Measurements from ENCODE around the gene YY1.

Gene YY1

GRCh38 chr14:100306101-100306997 lies 67.4 kb downstream of the YY1 start, which contains the start of gene SLC25A29 (continued):
- TF ChIP-seq INSM2 (tag by site-specific recombination; IDR thresholded peaks at IDR 0.05), result 0 out of 2 replicates have a peak, but pooled peaks have one; percentile 17
- TF ChIP-seq SETDB1 (IDR thresholded peaks at IDR 0.05; ENCODE audit: insufficient read length, low read length), result no peak
- no peak for TF ChIP-seq ELK4 (IDR thresholded peaks at IDR 0.05; ENCODE audit: borderline replicate concordance, low read depth, low read length)
- TF ChIP-seq ZNF19 (tag by site-specific recombination; IDR thresholded peaks at IDR 0.05; ENCODE audit: low read depth), result no peak
- TF ChIP-seq ZNF658 (tag by site-specific recombination; IDR thresholded peaks at IDR 0.05), result no peak
- peak; percentile 68 for TF ChIP-seq GLIS2 (tag by site-specific recombination; IDR thresholded peaks at IDR 0.05)
- no peak for TF ChIP-seq ZNF529 (tag by site-specific recombination; IDR thresholded peaks at IDR 0.05; ENCODE audit: insufficient replicate concordance)
- no peak for TF ChIP-seq ZNF221 (tag by site-specific recombination; IDR thresholded peaks at IDR 0.05; ENCODE audit: borderline replicate concordance)
- TF ChIP-seq ZNF621 (tag by site-specific recombination; IDR thresholded peaks at IDR 0.05), result no peak
- TF ChIP-seq BCL11A (tag by site-specific recombination; IDR thresholded peaks at IDR 0.05; ENCODE audit: low read depth), result no peak
- peak; percentile 18; the same call in 1 of the 2 replicates for TF ChIP-seq ZFHX2 (tag by site-specific recombination; conservative IDR thresholded peaks at IDR 0.05)
- TF ChIP-seq ZNF302 (tag by site-specific recombination; IDR thresholded peaks at IDR 0.05; ENCODE audit: low read depth), result no peak
- TF ChIP-seq, protein P1, sequence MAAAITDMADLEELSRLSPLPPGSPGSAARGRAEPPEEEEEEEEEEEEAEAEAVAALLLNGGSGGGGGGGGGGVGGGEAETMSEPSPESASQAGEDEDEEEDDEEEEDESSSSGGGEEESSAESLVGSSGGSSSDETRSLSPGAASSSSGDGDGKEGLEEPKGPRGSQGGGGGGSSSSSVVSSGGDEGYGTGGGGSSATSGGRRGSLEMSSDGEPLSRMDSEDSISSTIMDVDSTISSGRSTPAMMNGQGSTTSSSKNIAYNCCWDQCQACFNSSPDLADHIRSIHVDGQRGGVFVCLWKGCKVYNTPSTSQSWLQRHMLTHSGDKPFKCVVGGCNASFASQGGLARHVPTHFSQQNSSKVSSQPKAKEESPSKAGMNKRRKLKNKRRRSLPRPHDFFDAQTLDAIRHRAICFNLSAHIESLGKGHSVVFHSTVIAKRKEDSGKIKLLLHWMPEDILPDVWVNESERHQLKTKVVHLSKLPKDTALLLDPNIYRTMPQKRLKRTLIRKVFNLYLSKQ (tag by site-specific recombination; IDR thresholded peaks at IDR 0.05; ENCODE audit: borderline replicate concordance), result no peak

GRCh38 chr14:100306998-100307765 lies 68.2 kb downstream of the YY1 start:
- Histone ChIP-seq H3K4me1 (ENCODE audit: control insufficient read depth, insufficient read depth, low read length) (peaks cover 2% of the 10 kb centered on the region; the same call in 1 of the 2 replicates), H3K27ac (ENCODE audit: extremely low read depth, low read depth, low read length) (peak overlapping the region; percentile 60; the same call in 1 of the 2 replicates), H3K9me3 (ENCODE audit: control insufficient read depth, insufficient read depth, low read depth, low read length) (no peaks in the 10 kb centered on the region), H3K4me3 (ENCODE audit: low read depth, low read length) (peak overlapping the region; percentile 71), H3K36me3 (ENCODE audit: control insufficient read depth in 2 of 2, insufficient read depth in 1 of 2, low read length in 2 of 2) (no peaks in the 10 kb centered on the region)
- CTCF ChIA-PET, result no interaction called here
- POLR2A ChIA-PET, result no interaction called here
- no peak for TF ChIP-seq PRDM1 (tag by site-specific recombination; IDR thresholded peaks at IDR 0.05)
- no peak for TF ChIP-seq ZNF10 (tag by site-specific recombination; IDR thresholded peaks at IDR 0.05)
- TF ChIP-seq IKZF3 (tag by site-specific recombination; IDR thresholded peaks at IDR 0.05), result 0 out of 2 replicates have a peak, but pooled peaks have one; percentile 10
- no peak for TF ChIP-seq ZSCAN4 (tag by site-specific recombination; IDR thresholded peaks at IDR 0.05)
- no peak for TF ChIP-seq ZNF837 (tag by site-specific recombination; IDR thresholded peaks at IDR 0.05)
- TF ChIP-seq, protein P2, sequence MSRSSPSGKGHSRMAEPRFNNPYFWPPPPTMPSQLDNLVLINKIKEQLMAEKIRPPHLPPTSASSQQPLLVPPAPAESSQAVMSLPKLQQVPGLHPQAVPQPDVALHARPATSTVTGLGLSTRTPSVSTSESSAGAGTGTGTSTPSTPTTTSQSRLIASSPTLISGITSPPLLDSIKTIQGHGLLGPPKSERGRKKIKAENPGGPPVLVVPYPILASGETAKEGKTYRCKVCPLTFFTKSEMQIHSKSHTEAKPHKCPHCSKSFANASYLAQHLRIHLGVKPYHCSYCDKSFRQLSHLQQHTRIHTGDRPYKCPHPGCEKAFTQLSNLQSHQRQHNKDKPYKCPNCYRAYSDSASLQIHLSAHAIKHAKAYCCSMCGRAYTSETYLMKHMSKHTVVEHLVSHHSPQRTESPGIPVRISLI (tag by site-specific recombination; IDR thresholded peaks at IDR 0.05), result no peak
- TF ChIP-seq ZNF670 (tag by site-specific recombination; IDR thresholded peaks at IDR 0.05; ENCODE audit: low read depth), result no peak
- TF ChIP-seq ZNF558 (tag by site-specific recombination; IDR thresholded peaks at IDR 0.05), result no peak
- no peak for TF ChIP-seq RBAK (tag by site-specific recombination; IDR thresholded peaks at IDR 0.05)
- no peak for TF ChIP-seq ZNF501 (tag by site-specific recombination; IDR thresholded peaks at IDR 0.05)
- TF ChIP-seq, protein P3, sequence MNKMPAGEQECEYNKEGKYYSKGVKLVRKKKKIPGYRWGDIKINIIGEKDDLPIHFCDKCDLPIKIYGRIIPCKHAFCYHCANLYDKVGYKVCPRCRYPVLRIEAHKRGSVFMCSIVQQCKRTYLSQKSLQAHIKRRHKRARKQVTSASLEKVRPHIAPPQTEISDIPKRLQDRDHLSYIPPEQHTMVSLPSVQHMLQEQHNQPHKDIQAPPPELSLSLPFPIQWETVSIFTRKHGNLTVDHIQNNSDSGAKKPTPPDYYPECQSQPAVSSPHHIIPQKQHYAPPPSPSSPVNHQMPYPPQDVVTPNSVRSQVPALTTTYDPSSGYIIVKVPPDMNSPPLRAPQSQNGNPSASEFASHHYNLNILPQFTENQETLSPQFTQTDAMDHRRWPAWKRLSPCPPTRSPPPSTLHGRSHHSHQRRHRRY (tag by site-specific recombination; IDR thresholded peaks at IDR 0.05), result no peak
- peak; percentile 78; the same call in 1 of the 2 replicates for TF ChIP-seq ZNF16 (tag by site-specific recombination; IDR thresholded peaks at IDR 0.05; ENCODE audit: low read depth)
- TF ChIP-seq ZNF473 (tag by site-specific recombination; IDR thresholded peaks at IDR 0.05), result no peak

Data from HEK293 (cell line).